ENCODE measurements around the gene PRDM2. TPM values are rescaled to one million over a fixed set of nuclear protein-coding genes. Genes with fewer than 3 reads are reported as not detected.

Gene PRDM2
- total and polyA plus RNA-seq, 2 donors (not counting 1 experiment from before 2014, with no cell fraction given): 9.1 to 11.6 TPM

GRCh38 chr1:13808729-13809131 lies 108.7 kb downstream of the PRDM2 start:
- H3K27me3 ChIP-seq (ENCODE audit: control insufficient read depth, insufficient read depth, low read length): no peaks in the 10 kb centered on the region
- H3K4me2 ChIP-seq (ENCODE audit: extremely low read depth, insufficient read depth, low read length): no peak overlapping the region
- no peak overlapping the region for H2AFZ ChIP-seq (ENCODE audit: low read length)
- no peaks in the 10 kb centered on the region for H3K9me3 ChIP-seq (ENCODE audit: control insufficient read depth, insufficient read depth, low read depth, low read length)
- no peak overlapping the region for H3K9ac ChIP-seq (ENCODE audit: insufficient read depth, low read length)
- no peak overlapping the region for H3K27ac ChIP-seq (ENCODE audit: insufficient read depth, low read length)
- H4K20me1 ChIP-seq (ENCODE audit: control insufficient read depth, extremely low read depth, insufficient read depth, low read length): no peaks in the 10 kb centered on the region
- peak; percentile 18 to 41 for DNase-seq (ENCODE audit: low read depth in 2 of 2)
- TF ChIP-seq CTCF (conservative IDR thresholded peaks at IDR 0.05 in 1 of 2, IDR thresholded peaks at IDR 0.05 in 1 of 2; ENCODE audit: low read depth in 1 of 2, low read length in 2 of 2) (no peak), EZH2 (IDR thresholded peaks at IDR 0.05; ENCODE audit: low read length, missing control alignments) (no peak)
- H3K79me2 ChIP-seq (ENCODE audit: control insufficient read depth, insufficient read depth, low read length): no peaks in the 10 kb centered on the region
- no peaks in the 10 kb centered on the region for H3K36me3 ChIP-seq (ENCODE audit: control insufficient read depth, insufficient read depth, low read length)
- no peak overlapping the region for H3K4me3 ChIP-seq (replicated peaks in 1 of 4; ENCODE audit: control extremely low read depth in 1 of 4, insufficient read depth in 1 of 4, low read depth in 3 of 4, low read length in 4 of 4)
- H3K4me1 ChIP-seq (ENCODE audit: control insufficient read depth, extremely low read depth, insufficient read depth, low read length): no peaks in the 10 kb centered on the region

GRCh38 chr1:13809461-13810159 lies 109.6 kb downstream of the PRDM2 start:
- TF ChIP-seq EZH2 (IDR thresholded peaks at IDR 0.05; ENCODE audit: low read length, missing control alignments): no peak
- no peak for TF ChIP-seq CTCF (conservative IDR thresholded peaks at IDR 0.05 in 1 of 2, IDR thresholded peaks at IDR 0.05 in 1 of 2; ENCODE audit: low read depth in 1 of 2, low read length in 2 of 2)
- no peak for DNase-seq (ENCODE audit: low read depth in 2 of 2)
- Histone ChIP-seq H4K20me1 (ENCODE audit: control insufficient read depth, extremely low read depth, insufficient read depth, low read length) (no peaks in the 10 kb centered on the region), H3K9ac (ENCODE audit: insufficient read depth, low read length) (no peak overlapping the region), H2AFZ (ENCODE audit: low read length) (no peak overlapping the region), H3K4me3 (replicated peaks in 1 of 4; ENCODE audit: control extremely low read depth in 1 of 4, insufficient read depth in 1 of 4, low read depth in 3 of 4, low read length in 4 of 4) (no peak overlapping the region), H3K27me3 (ENCODE audit: control insufficient read depth, insufficient read depth, low read length) (no peaks in the 10 kb centered on the region), H3K9me3 (ENCODE audit: control insufficient read depth, insufficient read depth, low read depth, low read length) (no peaks in the 10 kb centered on the region), H3K4me1 (ENCODE audit: control insufficient read depth, extremely low read depth, insufficient read depth, low read length) (no peaks in the 10 kb centered on the region), H3K79me2 (ENCODE audit: control insufficient read depth, insufficient read depth, low read length) (no peaks in the 10 kb centered on the region), H3K36me3 (ENCODE audit: control insufficient read depth, insufficient read depth, low read length) (no peaks in the 10 kb centered on the region), H3K27ac (ENCODE audit: insufficient read depth, low read length) (no peak overlapping the region), H3K4me2 (ENCODE audit: extremely low read depth, insufficient read depth, low read length) (no peak overlapping the region)

- H3K9me3 ChIP-seq (ENCODE audit: control insufficient read depth, insufficient read depth, low read depth, low read length): no peaks in the 10 kb centered on the region
- no peak overlapping the region for H3K9ac ChIP-seq (ENCODE audit: insufficient read depth, low read length)
- H3K79me2 ChIP-seq (ENCODE audit: control insufficient read depth, insufficient read depth, low read length): no peaks in the 10 kb centered on the region
- DNase-seq (ENCODE audit: low read depth in 2 of 2): no peak
- H3K4me1 ChIP-seq (ENCODE audit: control insufficient read depth, extremely low read depth, insufficient read depth, low read length): no peaks in the 10 kb centered on the region
- H3K4me3 ChIP-seq (replicated peaks in 1 of 4; ENCODE audit: control extremely low read depth in 1 of 4, insufficient read depth in 1 of 4, low read depth in 3 of 4, low read length in 4 of 4): no peak overlapping the region
- no peak overlapping the region for H2AFZ ChIP-seq (ENCODE audit: low read length)
- no peak overlapping the region for H3K27ac ChIP-seq (ENCODE audit: insufficient read depth, low read length)
- no peaks in the 10 kb centered on the region for H3K36me3 ChIP-seq (ENCODE audit: control insufficient read depth, insufficient read depth, low read length)
- no peak overlapping the region for H3K4me2 ChIP-seq (ENCODE audit: extremely low read depth, insufficient read depth, low read length)
- H4K20me1 ChIP-seq (ENCODE audit: control insufficient read depth, extremely low read depth, insufficient read depth, low read length): no peaks in the 10 kb centered on the region
- no peaks in the 10 kb centered on the region for H3K27me3 ChIP-seq (ENCODE audit: control insufficient read depth, insufficient read depth, low read length)
- TF ChIP-seq EZH2 (IDR thresholded peaks at IDR 0.05; ENCODE audit: low read length, missing control alignments): no peak
- no peak for TF ChIP-seq CTCF (conservative IDR thresholded peaks at IDR 0.05 in 1 of 2, IDR thresholded peaks at IDR 0.05 in 1 of 2; ENCODE audit: low read depth in 1 of 2, low read length in 2 of 2)
Measured at GRCh38 chr1:13812456-13813397, 112.7 kb downstream of the PRDM2 start.
